NCI-H2227 (cell line): ENCODE measurements around the gene BSN.

Source experiments
- DNase-seq: peaks from one replicate; lab custom pipeline; 2025; ENCODE audit not compliant: unreplicated experiment; lab: John Stamatoyannopoulos, UW

BSN gene

GRCh38 chr3:49652218-49652902 is 98.1 kb downstream of the BSN start:
- no peak for DNase-seq

- DNase-seq, result no peak
Observed at GRCh38 chr3:49652903-49653415, 98.7 kb downstream of the BSN start.

- DNase-seq, result no peak
Observed at GRCh38 chr3:49653621-49654020, 99.3 kb downstream of the BSN start.

GRCh38 chr3:49654176-49654825 is 100.0 kb downstream of the BSN start:
- DNase-seq, result no peak

- DNase-seq, result no peak
Observed at GRCh38 chr3:49654955-49655556, 100.8 kb downstream of the BSN start.

GRCh38 chr3:49655731-49656285 is 101.5 kb downstream of the BSN start:
- no peak for DNase-seq

GRCh38 chr3:49656541-49657112 is 102.3 kb downstream of the BSN start:
- DNase-seq, result no peak

GRCh38 chr3:49657208-49657915 is 103.1 kb downstream of the BSN start:
- no peak for DNase-seq

- DNase-seq, result no peak
Observed at GRCh38 chr3:49658711-49659110, 104.4 kb downstream of the BSN start.

GRCh38 chr3:49659756-49660155 is 105.5 kb downstream of the BSN start:
- no peak for DNase-seq

- no peak for DNase-seq
Observed at GRCh38 chr3:49661281-49661680, 107.0 kb downstream of the BSN start.

- DNase-seq, result no peak
Observed at GRCh38 chr3:49662021-49662420, 107.7 kb downstream of the BSN start.

GRCh38 chr3:49662720-49663413 is 108.6 kb downstream of the BSN start:
- DNase-seq, result no peak

- DNase-seq, result no peak
Observed at GRCh38 chr3:49663831-49664230, 109.6 kb downstream of the BSN start.

- DNase-seq, result no peak
Observed at GRCh38 chr3:49664300-49664699, 110.0 kb downstream of the BSN start.

GRCh38 chr3:49665822-49666519 is 111.7 kb downstream of the BSN start:
- no peak for DNase-seq

- no peak for DNase-seq
Observed at GRCh38 chr3:49666592-49666991, 112.3 kb downstream of the BSN start.

- DNase-seq, result no peak
Observed at GRCh38 chr3:49667701-49668413, 113.6 kb downstream of the BSN start.

- no peak for DNase-seq
Observed at GRCh38 chr3:49668414-49668797, 114.1 kb downstream of the BSN start.
